ENCODE results near the gene FOXN3. TPM values are rescaled to one million over a fixed set of nuclear protein-coding genes. Genes with fewer than 3 reads are reported as not detected.

The FOXN3 gene
- total RNA-seq, 4 donors from 2014 or later = 99.6 to 172 (median 103) TPM

- TF ChIP-seq CTCF (IDR thresholded peaks at IDR 0.05 in 4 of 5, conservative IDR thresholded peaks at IDR 0.05 in 1 of 5) (no peak), POLR2A (IDR thresholded peaks at IDR 0.05) (no peak)
- H3K27me3 ChIP-seq = no peaks in the 10 kb centered on the region
- no peaks in the 10 kb centered on the region for H3K9me3 ChIP-seq
- no peaks in the 10 kb centered on the region for H3K36me3 ChIP-seq
- no peak for DNase-seq
- H3K4me1 ChIP-seq = peaks cover 16 to 22% of the 10 kb centered on the region in 2 donors
- peak overlapping the region; percentile 57 to 75 (median 70) for H3K27ac ChIP-seq
- intact Hi-C loops (cut with DNase I; ENCODE audit: low total_unique reads) (no loop called here), in situ Hi-C loops (cut with MboI; ENCODE audit: low sequenced_read_pairs in 4 of 4) (loop anchor here in 1 of 4 donors (25.0 kb wide), 1 partner anchor 476 kb away; no protein-coding TSS in a partner anchor)
- no peak for ATAC-seq
- no peak overlapping the region for H3K4me3 ChIP-seq
Measured at GRCh38 chr14:89435892-89436656, 19.0 kb upstream of the FOXN3 start.

DNA sequence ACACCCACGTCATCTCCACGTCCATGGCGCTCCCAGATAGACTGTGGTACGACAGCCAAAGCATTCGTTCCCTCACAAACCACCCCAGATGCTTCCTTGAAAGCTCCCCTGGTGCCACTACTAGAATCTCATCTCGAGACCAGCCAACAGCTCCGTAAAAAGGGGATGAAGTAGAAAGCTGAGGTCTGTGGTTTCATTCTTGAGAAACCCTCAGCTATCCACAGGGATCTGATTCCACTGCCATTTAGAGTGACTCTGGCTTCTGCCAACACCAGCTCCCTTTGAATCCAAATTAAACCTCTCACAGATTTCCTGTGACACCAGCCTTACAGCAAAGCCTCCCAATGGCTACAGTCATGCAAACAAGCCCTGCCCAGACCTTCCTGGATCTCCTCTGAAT, 18.5 kb upstream of the FOXN3 start:
- Histone ChIP-seq H3K36me3 (no peaks in the 10 kb centered on the region), H3K4me3 (no peak overlapping the region), H3K9me3 (no peaks in the 10 kb centered on the region), H3K27ac (peak overlapping the region; percentile 57 to 75 (median 70)), H3K4me1 (peaks cover 20 to 23% of the 10 kb centered on the region in 2 donors), H3K27me3 (no peaks in the 10 kb centered on the region)
- in situ Hi-C loops (cut with MboI; ENCODE audit: low sequenced_read_pairs in 4 of 4) (loop anchor here in 1 of 4 donors (25.0 kb wide), 1 partner anchor 477 kb away; no protein-coding TSS in a partner anchor), intact Hi-C loops (cut with DNase I; ENCODE audit: low total_unique reads) (no loop called here)
- ATAC-seq (peak; percentile 97 to 99), DNase-seq (peak; percentile 53 to 63)
- TF ChIP-seq POLR2A (IDR thresholded peaks at IDR 0.05) = no peak
- TF ChIP-seq CTCF (IDR thresholded peaks at IDR 0.05 in 4 of 5, conservative IDR thresholded peaks at IDR 0.05 in 1 of 5) = no peak

DNA sequence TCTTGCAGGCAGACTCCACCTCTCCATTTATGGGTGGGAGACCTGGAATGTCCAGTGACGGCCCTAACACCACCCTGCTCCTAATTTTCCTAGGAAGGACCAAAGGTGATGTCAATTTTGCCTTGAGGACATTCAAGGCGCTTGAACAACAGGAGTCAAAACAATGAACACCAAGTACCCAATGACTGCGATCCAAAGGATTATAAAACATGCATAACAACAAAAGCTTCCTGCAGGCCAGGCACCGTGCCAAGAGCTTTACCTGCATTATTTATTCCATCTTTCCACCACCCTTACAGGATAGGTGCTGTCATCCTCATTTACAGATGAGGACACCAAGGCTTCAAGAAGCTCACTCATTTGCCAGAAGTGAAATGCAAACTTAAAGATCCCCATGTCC, 15.2 kb upstream of the FOXN3 start:
- H3K4me3 ChIP-seq = no peak overlapping the region
- H3K4me1 ChIP-seq = peaks cover 52 to 56% of the 10 kb centered on the region in 2 donors
- in situ Hi-C loops (cut with MboI; ENCODE audit: low sequenced_read_pairs in 4 of 4) = loop anchor here in 1 of 4 donors (25.0 kb wide), 1 partner anchor 480 kb away; no protein-coding TSS in a partner anchor
- TF ChIP-seq CTCF (IDR thresholded peaks at IDR 0.05 in 4 of 5, conservative IDR thresholded peaks at IDR 0.05 in 1 of 5) (no peak), POLR2A (IDR thresholded peaks at IDR 0.05) (no peak)
- H3K36me3 ChIP-seq = no peaks in the 10 kb centered on the region
- H3K27ac ChIP-seq = no peak overlapping the region
- no peaks in the 10 kb centered on the region for H3K27me3 ChIP-seq
- ATAC-seq = no peak
- no peaks in the 10 kb centered on the region for H3K9me3 ChIP-seq
- intact Hi-C loops (cut with DNase I; ENCODE audit: low total_unique reads) = no loop called here
- no peak for DNase-seq

- Histone ChIP-seq H3K4me1 (peaks cover 48 to 56% of the 10 kb centered on the region in 2 donors), H3K27ac (peak overlapping the region; percentile 71 to 79 (median 74))
Measured at GRCh38 chr14:89430391-89431236, 13.6 kb upstream of the FOXN3 start.

More at GRCh38 chr14:89430391-89431236, 13.6 kb upstream of the FOXN3 start:
- Histone ChIP-seq H3K4me3 (peak overlapping the region; percentile 14 to 43 (median 34)), H3K36me3 (no peaks in the 10 kb centered on the region), H3K27me3 (no peaks in the 10 kb centered on the region), H3K9me3 (no peaks in the 10 kb centered on the region)
- TF ChIP-seq POLR2A (IDR thresholded peaks at IDR 0.05) = peak in 1 of 2 donors; percentile 10
- TF ChIP-seq CTCF (IDR thresholded peaks at IDR 0.05 in 4 of 5, conservative IDR thresholded peaks at IDR 0.05 in 1 of 5) = no peak
- intact Hi-C loops (cut with DNase I; ENCODE audit: low total_unique reads) (no loop called here), in situ Hi-C loops (cut with MboI; ENCODE audit: low sequenced_read_pairs in 4 of 4) (loop anchor here in 1 of 4 donors (25.0 kb wide), 1 partner anchor 482 kb away; no protein-coding TSS in a partner anchor)
- no peak for ATAC-seq
- DNase-seq = no peak

All from gastrocnemius medialis (tissue), 4 donors.